ENCODE measurements around the gene BANP.
"Not testable (repeated sequence)": the region's sequence is repeated elsewhere in the genome, so short reads cannot be mapped to it uniquely, and the experiment has no call there.

Gene BANP

DNA sequence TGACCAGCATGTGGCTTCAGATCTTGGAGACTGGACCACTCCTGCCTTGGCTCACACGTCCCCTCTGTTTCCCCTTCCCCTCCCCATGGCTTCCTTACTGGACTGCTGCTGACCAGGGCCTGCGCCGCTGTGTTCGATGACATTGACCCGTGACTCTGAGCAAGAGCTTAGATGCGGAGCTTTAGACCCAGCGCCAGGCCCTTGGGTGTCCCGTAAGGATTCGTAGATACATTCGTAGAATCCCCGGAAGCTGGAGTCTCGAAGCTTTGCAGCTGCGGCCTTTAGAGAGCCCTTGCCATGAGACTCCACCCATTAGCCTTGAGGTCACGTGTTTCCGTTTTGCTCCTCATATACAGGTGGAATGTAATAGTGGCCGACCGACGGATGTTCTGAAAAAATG lies 65.2 kb downstream of the BANP start:
- not testable (repeated sequence) for DNase-seq

DNA sequence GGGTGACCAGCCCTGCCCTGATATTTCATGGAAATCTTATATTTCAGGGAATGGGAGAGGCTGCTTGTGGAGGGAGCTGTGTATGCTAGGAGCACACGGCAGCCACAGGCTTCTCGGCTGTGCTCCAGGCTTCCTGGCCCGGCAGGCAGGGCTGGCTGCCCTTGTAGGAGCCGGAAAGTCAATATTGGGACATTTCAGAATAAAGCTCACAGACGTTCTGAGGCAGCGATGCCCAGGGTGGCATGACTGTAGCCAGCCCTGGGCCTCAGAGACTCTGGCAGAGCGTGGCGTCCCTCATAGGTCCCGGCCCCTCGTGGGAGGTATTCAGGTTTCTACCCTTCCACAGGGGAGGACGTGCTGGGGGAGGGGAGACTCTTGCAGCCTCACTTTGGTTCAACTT lies 65.7 kb downstream of the BANP start:
- no peak for DNase-seq

DNA sequence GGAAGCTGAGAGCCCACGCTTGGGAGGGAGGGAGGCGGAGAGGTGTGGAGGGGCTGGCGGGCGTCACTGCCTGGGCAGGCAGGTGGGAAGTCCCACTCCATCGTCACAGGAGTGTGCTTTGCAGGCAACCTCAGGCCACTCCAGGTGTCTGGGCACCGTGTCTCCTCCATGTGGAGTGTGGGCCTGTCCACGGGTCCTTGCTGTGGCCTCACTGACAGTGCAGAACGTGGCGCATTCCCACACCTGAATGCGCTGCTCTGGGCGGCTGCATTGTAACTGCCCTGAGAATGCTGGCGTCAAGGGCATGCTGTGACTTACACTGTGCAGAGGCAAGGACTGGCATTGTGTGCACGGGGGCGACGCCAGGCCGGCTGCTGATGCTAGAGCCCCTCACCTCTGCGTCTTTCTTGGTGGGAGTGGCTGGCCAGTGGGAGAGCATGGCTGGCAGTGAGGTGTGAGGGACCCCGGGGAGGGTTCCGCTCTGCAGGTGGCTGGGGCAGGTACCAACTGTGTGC lies 66.4 kb downstream of the BANP start:
- no peak for DNase-seq

DNA sequence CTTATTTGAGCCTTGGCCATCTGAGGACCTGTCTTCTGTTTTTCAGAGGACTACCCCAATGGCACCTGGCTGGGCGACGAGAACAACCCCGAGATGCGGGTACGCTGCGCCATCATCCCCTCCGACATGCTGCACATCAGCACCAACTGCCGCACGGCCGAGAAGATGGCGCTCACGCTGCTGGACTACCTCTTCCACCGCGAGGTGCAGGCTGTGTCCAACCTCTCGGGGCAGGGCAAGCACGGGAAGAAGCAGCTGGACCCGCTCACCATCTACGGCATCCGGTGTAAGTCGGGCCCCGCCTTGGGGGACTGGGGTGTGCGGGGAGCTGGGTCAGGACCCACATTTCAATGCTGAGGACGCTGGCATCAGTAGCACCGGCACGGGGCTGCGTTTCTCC lies 67.1 kb downstream of the BANP start:
- DNase-seq, result not testable (repeated sequence)

DNA sequence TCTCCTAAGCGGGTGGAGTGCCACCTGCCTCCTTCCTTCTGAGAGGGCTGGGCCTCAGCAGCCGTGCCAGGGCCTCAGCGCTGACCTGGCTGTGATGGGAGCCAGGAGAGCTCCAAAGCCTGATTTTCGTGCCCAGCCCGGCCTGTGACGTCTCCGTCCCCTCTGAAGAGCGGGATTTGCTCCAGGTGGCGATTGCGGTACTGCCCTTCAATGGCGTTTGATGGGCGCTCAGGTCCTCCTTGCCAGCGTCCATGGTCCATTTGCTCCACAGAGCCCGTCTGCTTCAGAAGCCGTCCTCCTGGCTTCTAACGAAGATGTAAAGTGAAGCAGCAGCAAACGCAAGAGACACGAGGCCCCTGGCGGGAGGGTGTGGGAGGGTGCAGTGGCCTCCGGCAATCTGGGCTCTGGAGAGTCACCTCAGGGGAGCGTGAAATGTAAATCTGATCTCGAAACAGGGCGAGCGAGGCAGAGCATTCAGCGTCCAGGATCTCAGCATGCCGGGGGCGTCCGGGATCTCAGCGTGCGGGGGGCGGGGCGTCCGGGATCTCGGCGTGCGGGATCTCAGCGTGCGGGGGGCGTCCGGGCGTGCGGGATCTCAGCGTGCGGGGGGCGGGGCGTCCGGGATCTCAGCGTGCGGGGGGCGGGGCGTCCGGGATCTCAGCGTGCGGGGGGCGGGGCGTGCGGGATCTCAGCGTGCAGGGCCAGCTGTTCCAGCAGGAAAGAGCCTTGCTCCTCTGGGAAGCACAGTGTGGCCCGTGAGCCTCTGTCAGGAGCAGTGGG lies 68.0 kb downstream of the BANP start:
- peak; percentile 56 for DNase-seq

DNA sequence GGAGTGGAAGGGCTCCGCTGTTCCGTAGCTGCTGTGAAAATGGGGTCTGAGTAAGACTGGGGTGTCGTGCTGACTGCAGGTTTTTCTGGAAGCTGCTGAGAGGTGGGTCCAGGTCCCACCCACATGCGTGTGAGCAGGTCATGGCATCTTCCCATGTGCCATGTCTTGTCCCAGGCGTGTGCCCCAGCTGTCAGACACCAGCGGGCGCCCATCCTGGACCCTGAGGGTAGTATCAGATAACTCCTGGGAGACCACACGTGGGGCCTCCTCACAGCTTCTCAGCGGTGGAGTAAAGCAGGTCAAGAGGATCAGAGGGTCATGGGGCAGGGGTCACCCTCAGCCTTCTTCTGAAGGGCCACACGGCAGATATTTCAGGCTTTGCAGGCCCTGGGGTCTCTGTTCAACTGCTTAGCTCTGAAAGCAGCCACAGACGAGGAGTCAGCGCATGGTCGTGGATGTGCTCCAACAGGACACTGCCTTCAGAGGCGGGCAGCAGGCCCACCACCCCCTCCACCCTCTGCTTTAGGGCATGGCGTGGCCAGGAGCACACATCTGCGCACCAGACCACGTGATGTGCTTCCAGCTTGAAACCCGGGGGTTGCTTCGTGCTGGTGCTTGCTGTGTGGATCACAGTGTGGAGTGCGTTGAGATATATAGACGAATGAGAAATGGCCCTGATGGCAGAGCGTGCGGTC lies 68.7 kb downstream of the BANP start:
- DNase-seq, result peak; percentile 36

DNA sequence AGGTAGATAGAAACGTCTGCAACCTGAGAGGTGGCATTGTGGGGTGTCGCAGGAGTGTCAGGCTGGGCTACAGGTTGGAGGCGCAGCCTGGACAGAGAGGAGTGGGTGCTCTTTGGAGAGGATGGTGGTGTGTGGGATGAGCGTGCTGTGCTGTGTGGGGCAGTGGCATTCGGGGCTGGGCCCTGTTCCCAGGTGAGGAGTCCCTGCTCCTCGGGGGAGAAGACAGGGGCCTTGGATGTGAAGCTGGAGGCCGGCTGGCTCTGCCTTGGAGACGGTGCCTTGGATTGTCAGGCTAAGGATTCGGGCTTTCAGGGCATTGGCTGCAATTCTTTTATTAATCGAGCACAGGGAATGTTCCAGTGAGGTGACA lies 69.3 kb downstream of the BANP start:
- DNase-seq, result no peak

DNA sequence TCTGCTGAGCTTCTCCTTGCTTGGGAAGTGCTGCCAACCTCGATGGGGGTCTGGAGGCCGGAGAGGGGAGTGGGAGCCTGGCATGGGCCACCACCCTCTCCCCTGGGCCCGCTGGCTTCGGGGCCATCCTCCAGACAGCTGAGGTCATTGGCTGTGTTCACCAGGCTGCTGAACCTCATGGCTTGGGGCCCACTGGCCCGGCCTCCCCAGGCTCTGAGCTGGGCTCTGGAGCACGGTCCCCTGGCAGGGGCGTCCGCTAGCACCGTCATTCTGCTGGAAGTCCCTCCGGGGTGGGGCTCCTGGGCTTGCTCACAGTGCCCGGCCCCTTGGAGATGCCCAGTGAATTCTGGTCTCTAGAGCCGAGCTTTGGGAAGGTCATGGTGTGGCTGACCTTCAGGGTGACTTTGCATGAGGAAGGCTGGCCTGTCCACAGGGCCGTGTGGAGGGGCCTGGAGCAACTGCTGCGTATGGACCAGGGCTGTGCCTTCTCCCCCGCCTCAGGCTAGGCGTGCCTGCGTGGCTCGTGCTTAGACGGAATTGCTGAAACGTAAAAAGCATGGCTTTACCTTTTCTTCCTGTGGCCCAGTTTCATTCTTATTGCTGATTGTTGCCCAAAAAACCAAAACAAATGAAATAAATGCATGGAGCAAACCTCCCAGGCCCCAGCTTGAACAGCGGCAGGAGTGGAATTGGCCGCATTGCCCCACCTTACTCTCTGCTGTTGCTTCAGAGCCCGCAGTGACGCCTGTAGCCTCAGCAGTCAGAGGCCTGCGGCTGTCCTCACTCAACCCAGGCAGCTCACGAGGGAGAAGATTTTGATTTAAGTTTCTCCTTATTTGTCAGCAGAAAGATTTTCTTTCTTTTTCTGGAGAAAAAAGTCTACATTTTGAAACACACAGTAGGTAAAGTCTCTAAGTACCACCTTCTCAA lies 70.1 kb downstream of the BANP start:
- DNase-seq, result not testable (repeated sequence)

DNA sequence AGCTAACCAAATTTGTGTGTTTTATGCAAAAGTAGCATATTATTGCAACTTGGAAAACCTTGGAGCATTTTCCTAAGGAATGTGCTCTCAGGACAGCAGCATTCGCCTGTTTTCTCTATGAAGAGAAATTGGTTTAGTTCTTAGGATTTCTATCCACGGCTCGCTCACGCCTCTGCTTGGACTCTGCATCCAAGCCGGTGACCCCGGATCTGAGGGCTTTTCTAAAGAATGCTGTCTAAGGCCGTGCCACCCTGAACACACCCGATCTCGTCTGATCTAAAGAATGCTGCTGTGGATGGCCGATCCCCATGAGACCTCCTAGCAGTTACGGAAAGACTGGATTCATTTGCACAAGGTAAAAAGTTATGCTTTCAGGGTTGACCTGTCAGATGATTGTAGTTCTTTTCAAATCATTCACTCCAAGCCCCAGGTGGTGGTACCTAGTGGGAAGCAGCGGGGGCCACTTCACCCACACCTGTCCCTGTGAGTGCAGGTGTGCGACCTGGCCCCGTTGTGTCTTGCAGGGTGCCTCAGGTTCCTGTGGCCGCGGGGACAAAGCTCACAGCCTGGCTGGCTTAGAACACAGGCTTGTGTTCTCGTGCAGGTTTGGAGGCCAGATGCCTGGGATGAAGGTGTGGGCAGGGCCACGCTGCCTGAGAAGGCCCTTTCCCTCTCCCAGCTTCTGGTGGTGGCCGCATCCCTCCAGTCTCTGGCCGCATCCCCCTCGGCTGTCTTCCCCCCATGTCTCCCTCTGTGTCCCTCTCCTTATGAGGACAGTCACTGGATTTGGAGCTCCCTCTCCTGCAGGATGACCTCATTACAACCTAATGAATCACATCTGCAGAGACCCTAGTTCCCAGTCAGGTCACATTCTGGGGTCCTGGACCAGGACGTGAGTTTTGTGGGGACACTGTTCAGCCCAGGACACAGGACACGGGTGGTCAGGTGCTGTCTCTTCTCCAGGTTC lies 71.1 kb downstream of the BANP start:
- DNase-seq, result peak; percentile 33

DNA sequence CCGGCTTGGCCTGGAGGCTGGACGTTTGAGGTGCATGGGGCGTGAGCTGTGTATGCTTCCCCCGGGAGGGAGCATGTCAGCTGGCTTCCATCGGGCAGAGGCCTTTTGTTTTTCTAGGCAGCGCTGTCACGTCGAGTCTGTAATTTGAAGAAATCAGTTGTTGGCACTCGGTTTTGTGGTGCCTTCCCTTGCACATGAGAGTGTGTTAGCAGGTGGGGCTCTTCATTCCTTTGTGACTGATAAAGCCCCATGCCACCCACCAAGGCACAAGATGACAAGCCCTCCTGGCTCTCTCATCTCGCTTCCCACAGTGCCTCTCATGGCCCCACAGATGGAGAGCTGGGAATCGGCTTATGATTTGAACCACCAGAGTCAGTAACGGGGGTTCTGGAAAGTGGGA lies 72.1 kb downstream of the BANP start:
- peak; percentile 49 for DNase-seq

DNA sequence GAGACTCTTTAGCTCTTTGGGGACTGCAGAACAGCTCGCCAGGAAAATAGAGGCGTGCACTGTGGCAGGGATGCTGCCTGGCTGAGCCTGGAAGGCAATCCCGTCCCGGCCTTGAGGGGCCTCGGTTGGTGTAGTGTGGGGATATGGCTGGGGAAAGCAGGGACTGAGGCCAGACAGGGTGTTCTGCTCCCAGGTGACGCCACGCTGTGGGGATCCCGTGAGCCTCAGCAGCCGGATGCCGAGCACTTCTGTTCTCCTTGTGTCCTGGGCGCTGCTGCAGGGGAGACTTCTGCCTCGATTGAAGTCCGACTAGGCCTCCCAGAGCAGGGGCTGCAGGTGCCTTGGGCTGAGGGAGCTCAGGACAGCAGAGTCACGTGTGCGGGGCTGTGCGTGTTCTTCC lies 72.6 kb downstream of the BANP start:
- peak; percentile 49 for DNase-seq

DNA sequence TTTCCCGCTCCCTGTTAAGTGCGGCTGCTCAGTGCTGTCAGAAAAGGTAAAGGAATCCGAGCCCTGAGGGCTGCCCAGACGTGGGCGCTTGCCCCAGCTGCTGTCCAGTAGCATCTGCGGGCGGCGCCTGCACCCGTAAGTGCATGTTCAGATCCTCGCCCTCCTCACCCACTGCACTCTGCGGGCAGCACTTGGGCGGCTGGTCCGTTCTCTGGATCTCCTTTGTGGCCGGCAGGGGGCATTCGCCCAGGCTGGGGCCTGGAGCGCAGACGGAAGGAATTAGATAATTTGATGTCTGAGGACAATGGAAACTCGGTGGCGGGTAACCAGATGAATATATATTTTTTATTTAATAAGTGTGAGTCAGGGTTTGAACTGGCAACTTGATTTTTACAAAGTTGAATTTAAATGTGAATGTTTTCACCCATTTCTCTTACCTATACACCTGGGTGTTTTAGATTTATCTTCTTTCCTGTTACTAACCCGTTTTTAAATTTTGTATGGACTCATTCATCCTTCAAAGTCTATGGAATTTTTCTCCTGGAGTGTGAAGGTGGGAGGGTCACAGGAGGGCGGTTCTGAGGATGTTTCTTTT lies 73.4 kb downstream of the BANP start:
- peak; percentile 75 for DNase-seq

DNA sequence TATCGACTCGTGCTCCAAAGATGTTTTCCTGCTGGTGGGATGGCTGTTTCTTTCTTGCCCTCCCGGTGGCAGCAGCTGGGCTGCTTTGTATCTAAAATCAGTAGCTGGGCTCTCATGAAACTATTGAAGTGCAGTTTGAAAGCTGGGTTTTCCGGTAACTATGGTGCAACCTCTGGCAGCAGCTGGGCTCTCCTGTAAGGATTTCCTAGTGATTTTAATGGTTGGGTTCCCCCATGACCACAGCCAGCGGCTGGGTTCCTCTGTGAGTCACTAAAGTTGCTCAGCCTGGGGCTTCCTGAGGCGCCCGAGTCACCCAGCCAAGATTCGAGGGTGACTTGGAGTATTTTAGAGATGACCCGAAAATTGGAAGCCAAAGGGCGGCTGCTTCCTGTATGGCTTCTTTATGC lies 73.9 kb downstream of the BANP start:
- DNase-seq, result peak; percentile 34

DNA sequence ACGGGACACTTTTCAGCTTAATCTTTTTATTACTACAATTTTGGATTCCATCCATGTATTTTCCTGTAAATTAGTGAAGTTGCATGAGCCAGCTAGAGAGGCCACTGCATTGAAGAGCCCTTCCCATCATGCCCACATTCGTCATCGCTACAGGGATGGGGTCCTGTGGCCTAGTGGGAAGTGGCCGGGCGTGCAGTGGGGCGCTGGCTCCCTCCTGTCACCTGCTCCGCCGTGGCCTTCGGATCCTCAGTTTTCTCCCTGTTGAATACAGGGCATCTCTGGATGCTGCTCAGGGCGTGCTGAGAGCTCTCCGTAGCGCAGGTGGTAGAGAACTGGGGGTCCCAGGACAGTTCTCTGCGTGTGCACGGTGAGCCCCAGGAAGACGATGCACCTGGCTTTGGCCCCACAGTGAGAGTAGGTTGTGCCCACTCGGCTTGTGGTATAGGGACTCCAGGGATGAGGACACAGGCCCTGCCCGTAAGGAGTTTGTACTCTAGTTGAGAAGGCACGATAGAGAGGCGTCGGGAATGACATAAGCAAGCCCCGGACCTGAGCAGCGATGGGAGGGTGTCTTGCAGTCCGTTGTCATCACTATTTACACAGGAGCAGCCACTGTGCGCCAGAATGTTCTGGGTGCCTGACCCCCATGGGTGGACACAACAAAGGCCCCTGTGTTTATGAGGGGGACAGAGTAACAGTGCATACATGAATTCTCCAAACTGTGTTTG lies 74.8 kb downstream of the BANP start:
- DNase-seq, result not testable (repeated sequence)

DNA sequence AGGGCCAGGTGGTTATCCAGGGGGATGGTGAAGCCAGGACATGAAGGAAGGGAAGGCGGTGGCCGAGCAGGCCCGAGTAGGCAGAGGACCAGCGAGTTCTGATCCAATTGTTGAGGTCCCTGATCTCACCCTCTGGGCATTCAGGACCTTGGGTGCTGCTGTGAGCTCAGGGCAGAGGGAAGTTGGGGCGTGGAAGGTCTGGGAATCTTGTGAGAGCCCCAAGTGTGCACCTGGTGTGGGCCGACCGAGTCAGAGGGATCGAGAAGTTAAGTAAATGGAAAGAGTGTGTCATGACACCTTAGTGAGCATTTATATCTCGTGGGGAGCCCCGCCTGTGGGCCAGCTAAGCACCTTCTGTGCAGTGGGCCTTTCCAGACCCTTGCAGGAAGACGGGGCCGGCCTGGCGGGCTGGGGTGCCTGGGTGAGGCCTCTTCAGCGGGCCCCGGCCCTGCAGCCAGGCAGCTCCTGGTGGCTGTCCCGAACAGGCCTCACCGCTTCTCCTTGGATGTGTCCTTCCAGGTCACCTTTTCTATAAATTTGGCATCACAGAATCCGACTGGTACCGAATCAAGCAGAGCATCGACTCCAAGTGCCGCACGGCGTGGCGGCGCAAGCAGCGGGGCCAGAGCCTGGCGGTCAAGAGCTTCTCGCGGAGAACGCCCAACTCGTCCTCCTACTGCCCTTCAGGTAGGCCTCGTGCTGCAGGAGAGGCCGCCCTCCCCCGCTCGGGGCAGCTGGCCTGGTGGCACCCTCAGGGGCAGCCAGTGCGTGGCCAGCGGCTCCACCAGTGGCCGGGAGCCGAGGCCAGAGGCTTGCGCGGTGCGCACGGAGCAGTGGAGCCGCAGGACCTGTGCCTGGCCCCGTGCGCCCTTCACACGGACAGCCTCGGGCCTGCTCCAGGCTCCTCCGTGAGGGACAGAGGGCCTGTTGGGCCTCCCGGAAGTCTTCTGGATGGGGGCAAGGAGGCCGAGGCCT lies 76.0 kb downstream of the BANP start:
- DNase-seq, result no peak

DNA sequence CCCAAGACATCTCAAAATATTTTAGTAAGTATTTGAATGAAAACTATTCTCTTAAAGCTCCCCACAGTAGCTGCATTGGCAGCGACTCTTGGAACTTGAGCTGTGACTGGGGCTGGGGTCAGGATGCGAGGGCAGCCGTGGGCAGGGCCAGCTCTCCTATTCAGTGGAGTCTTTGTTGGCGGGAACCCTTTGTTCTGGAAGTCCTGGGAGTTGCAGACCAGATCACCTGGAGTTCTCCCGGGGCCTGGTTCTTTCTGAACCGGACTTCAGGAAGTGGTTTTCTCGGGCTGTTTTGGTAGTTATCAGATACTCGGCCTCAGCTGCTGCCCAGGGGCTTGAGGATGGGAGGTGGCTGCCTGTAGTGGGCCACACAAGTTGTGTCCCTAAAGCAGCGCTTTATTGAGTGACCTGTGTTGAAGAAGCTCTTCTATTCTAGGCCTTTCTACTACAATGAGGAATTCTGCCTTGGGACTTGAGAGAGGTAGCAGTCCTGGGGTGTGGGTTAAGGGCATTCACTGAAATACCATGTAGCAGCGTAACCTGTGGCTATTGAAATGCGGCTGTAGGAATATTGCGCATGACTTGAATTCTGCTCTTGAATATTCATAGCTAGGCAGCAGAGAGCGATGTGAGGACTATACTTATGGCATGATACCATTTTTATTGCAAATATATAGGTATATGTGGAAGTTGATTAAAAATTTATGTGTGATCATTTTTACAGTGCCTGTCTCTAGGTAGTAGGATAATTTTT lies 77.1 kb downstream of the BANP start:
- DNase-seq, result not testable (repeated sequence)

DNA sequence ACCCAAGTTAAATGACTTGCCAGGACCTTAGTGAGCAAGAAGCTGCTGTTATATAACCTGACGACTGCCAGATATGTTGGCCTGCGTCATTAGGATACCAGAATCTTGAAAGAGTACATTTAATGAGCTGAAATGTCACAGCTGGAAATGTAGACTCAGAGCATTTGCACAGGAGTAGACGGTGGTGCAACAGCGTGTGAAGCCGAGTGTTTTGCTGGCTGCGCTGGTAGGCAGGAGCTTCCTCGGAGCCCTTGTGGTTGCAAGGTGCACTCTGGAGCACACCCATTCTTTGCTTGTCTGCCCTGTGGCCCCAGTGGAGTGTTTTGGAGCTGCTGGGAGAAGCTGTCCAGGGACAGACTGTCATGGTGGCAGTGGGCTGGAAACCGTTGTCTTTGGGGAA lies 79.3 kb downstream of the BANP start:
- no peak for DNase-seq

DNA sequence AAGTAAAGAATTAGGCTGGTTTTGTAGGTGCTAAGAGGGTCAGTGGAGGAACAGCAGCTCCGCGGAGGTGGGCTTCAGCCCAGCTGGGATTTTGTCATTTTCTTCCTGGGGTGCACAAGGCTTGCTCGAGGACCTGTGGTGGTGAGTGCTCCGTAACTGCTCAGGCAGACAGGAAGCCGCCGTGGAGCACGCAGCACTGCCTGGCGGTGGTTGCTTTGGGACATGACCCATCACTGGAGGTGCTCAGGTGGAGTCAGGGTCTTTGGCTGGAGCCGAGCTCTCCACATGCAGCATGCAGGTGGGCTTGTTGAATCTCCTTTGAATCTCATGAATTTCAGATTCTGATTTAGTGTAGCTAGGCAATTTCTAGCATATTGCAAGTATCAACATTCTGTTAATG lies 79.7 kb downstream of the BANP start:
- DNase-seq, result not testable (repeated sequence)

Data from retina (tissue), 1 donor.